HL-60 (cell line): ENCODE data around the gene AGA.

ENCODE experiments used
- SPI1 ChIP-seq: IDR thresholded peaks from 2 replicates; pipeline ENCODE4 v1.6.1; 2012; ENCODE audit warnings: low read depth, mild to moderate bottlenecking, borderline replicate concordance
- TF ChIP-seq, protein P1 (sequence below): IDR thresholded peaks from one replicate; pipeline ENCODE4 v1.5.1; 2011; ENCODE audit warnings: low read length, control low read depth, inconsistent platforms; ENCODE audit not compliant: insufficient read depth
- TF ChIP-seq, protein P2 (sequence below): IDR thresholded peaks from 2 replicates; pipeline ENCODE4 v1.6.1; 2012; ENCODE audit warnings: low read depth; ENCODE audit not compliant: insufficient replicate concordance

DNA sequence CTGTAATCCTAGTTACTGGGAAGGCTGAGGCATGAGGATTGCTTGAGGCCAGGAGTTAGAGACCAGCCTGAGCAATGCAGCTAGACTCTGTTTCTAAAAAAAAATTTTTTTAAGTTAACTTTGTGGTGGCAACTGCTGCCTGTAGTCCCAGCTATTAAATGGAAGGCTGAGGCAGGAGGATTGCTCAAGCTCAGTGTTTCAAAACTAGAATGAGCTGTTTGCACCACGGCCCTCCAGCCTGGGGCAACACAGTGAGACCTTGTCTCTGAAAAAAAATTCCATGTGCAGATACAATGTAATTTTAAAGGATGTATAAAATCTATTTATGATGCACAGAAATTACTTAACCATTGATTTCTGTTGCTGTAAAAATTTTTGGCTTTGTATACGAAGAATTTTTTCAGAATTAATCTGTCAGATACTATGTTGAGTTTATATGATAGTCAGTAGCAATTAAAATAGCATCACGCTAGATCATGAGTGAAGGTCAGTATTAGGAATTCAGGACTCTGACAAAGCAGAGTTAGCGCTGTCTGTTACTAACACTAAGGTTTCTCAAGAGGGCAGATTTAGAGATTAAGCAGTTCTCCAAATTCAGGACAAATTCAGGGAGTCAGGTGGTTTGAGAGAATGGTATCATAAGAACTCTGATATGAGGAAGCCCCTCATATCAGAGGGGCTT, 8.3 kb upstream of the AGA start:
- TF ChIP-seq, protein P1, sequence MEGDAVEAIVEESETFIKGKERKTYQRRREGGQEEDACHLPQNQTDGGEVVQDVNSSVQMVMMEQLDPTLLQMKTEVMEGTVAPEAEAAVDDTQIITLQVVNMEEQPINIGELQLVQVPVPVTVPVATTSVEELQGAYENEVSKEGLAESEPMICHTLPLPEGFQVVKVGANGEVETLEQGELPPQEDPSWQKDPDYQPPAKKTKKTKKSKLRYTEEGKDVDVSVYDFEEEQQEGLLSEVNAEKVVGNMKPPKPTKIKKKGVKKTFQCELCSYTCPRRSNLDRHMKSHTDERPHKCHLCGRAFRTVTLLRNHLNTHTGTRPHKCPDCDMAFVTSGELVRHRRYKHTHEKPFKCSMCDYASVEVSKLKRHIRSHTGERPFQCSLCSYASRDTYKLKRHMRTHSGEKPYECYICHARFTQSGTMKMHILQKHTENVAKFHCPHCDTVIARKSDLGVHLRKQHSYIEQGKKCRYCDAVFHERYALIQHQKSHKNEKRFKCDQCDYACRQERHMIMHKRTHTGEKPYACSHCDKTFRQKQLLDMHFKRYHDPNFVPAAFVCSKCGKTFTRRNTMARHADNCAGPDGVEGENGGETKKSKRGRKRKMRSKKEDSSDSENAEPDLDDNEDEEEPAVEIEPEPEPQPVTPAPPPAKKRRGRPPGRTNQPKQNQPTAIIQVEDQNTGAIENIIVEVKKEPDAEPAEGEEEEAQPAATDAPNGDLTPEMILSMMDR: no peak
- TF ChIP-seq, protein P2, sequence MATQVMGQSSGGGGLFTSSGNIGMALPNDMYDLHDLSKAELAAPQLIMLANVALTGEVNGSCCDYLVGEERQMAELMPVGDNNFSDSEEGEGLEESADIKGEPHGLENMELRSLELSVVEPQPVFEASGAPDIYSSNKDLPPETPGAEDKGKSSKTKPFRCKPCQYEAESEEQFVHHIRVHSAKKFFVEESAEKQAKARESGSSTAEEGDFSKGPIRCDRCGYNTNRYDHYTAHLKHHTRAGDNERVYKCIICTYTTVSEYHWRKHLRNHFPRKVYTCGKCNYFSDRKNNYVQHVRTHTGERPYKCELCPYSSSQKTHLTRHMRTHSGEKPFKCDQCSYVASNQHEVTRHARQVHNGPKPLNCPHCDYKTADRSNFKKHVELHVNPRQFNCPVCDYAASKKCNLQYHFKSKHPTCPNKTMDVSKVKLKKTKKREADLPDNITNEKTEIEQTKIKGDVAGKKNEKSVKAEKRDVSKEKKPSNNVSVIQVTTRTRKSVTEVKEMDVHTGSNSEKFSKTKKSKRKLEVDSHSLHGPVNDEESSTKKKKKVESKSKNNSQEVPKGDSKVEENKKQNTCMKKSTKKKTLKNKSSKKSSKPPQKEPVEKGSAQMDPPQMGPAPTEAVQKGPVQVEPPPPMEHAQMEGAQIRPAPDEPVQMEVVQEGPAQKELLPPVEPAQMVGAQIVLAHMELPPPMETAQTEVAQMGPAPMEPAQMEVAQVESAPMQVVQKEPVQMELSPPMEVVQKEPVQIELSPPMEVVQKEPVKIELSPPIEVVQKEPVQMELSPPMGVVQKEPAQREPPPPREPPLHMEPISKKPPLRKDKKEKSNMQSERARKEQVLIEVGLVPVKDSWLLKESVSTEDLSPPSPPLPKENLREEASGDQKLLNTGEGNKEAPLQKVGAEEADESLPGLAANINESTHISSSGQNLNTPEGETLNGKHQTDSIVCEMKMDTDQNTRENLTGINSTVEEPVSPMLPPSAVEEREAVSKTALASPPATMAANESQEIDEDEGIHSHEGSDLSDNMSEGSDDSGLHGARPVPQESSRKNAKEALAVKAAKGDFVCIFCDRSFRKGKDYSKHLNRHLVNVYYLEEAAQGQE: no peak
- no peak for TF ChIP-seq SPI1
